Left ventricle myocardium inferior (tissue), 1 donor: ENCODE results near the gene UST. TPM values are rescaled to one million over a fixed set of nuclear protein-coding genes. Genes with fewer than 3 reads are reported as not detected.

ENCODE experiments used
- DNase-seq: peaks from one replicate; pipeline ENCODE4 v3.0.0-alpha.2; 2020
- H3K27ac ChIP-seq: fragments of 200-600 bp; replicated peaks from 2 replicates; pipeline ENCODE4 v1.8.0; 2021
- H3K27me3 ChIP-seq: fragments of 200-600 bp; 2 replicates; pipeline ENCODE4 v1.8.0; 2021; ENCODE audit warnings: low read depth
- H3K36me3 ChIP-seq: fragments of 200-600 bp; 2 replicates; pipeline ENCODE4 v1.8.0; 2021
- H3K4me1 ChIP-seq: fragments of 200-600 bp; 2 replicates; pipeline ENCODE4 v1.8.0; 2021
- H3K4me3 ChIP-seq: fragments of 200-600 bp; 2 replicates; pipeline ENCODE4 v1.8.0; 2021; ENCODE audit warnings: mild to moderate bottlenecking, moderate library complexity
- H3K9me3 ChIP-seq: fragments of 200-600 bp; replicated peaks from 2 replicates; pipeline ENCODE4 v1.8.0; 2021
- CTCF ChIP-seq: fragments of 200-600 bp; IDR thresholded peaks from 2 replicates; pipeline ENCODE4 v1.8.0; 2021; ENCODE audit warnings: antibody characterized with exemption, mild to moderate bottlenecking, borderline replicate concordance
- intact Hi-C: fragments of 100-400 bp; cut with micrococcal nuclease; formaldehyde crosslinking; loops from one replicate; pipeline ENCODE4 v1.11.0; 2022
- total RNA-seq: library from RNA; stranded (reverse); fragmentation: NEBNext Ultra II Directional; extraction: Animal tissue kit (Norgen Biotek cat#: 25700); gene quantifications from one replicate; pipeline ENCODE4 v1.2.1, GENCODE V29; 2021
- donor health status: DM: no; HTN: yes; CAD: no; lungs with severe emphysema.

UST gene
- total RNA-seq, 1 donor from 2014 or later, result 3.3 TPM

- no peak overlapping the region for H3K4me3 ChIP-seq
- peaks cover 14% of the 10 kb centered on the region for H3K9me3 ChIP-seq
- no peaks in the 10 kb centered on the region for H3K36me3 ChIP-seq
- H3K4me1 ChIP-seq, result no peaks in the 10 kb centered on the region
- no peaks in the 10 kb centered on the region for H3K27me3 ChIP-seq
- DNase-seq, result no peak
- intact Hi-C loops, result no loop called here
- TF ChIP-seq CTCF, result no peak
- no peak overlapping the region for H3K27ac ChIP-seq
These were observed 44.0 kb downstream of the UST start for GRCh38 chr6:148790817-148791216.

DNA sequence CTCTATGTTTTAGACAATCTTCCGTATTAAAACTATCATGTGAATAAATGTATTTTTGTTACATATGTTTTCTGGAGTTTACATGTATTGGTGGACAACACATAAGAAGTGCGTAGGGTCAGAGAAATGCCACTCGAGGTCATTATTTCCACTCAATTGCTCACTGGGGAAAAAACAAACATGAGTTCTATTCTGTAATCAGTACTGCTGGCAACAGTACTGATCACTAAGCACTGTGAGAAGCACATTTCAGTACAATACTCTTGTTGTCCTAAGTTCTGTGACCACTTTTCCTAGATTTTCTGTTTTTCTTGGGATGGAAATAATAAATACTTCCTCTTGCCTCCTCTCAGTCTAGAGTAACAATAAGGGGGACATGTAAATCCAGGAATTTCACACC is 44.5 kb downstream of the UST start:
- no peaks in the 10 kb centered on the region for H3K4me1 ChIP-seq
- no peak overlapping the region for H3K4me3 ChIP-seq
- no peaks in the 10 kb centered on the region for H3K36me3 ChIP-seq
- peaks cover 14% of the 10 kb centered on the region for H3K9me3 ChIP-seq
- H3K27ac ChIP-seq, result no peak overlapping the region
- intact Hi-C loops, result no loop called here
- no peaks in the 10 kb centered on the region for H3K27me3 ChIP-seq
- no peak for TF ChIP-seq CTCF
- DNase-seq, result no peak

DNA sequence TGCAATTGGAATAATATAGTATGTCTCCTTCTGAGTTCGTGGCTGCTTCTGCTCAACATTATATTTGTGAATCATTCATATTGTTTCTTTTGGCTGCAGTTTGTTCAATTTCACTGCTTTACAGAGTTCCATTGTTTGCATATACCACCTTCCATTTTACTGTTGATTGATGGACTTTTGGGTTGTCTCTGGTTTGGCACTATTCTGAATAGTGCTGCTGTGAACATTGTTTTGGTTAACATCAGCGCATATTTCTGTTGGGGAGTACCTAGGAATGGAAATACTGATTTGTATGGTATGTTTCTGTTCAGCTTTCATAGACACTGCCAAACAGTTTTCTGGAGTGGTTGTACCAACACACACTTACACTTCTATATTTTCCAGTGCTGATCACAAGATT is 46.9 kb downstream of the UST start:
- no peak for DNase-seq
- TF ChIP-seq CTCF, result no peak
- Histone ChIP-seq H3K27ac (no peak overlapping the region), H3K4me1 (no peaks in the 10 kb centered on the region), H3K4me3 (no peak overlapping the region), H3K9me3 (peaks cover 14% of the 10 kb centered on the region), H3K27me3 (no peaks in the 10 kb centered on the region), H3K36me3 (no peaks in the 10 kb centered on the region)
- intact Hi-C loops, result no loop called here

DNA sequence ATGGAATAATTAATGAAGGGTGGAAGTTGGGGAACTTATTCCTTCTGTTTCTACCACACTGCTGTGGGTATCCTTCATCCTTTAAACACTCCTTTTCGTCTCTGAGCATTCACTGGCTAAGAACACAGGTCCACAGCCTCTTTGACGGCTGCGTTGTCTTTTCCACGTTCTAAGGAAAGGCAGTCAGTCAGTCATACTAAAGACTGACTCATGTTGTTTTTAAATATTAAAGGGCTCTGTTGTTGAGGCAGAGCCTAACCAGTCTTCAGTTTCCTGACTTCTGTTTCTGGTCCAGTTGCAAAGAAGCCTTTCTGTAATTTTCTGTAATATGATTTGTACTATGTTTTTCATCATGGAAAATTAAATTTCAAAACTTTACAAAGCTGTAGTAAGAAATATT is 48.0 kb downstream of the UST start:
- H3K27me3 ChIP-seq, result no peaks in the 10 kb centered on the region
- H3K36me3 ChIP-seq, result no peaks in the 10 kb centered on the region
- H3K4me3 ChIP-seq, result no peak overlapping the region
- no peak overlapping the region for H3K27ac ChIP-seq
- intact Hi-C loops, result no loop called here
- H3K9me3 ChIP-seq, result peaks cover 14% of the 10 kb centered on the region
- DNase-seq, result no peak
- no peak for TF ChIP-seq CTCF
- peaks cover 4% of the 10 kb centered on the region for H3K4me1 ChIP-seq

GRCh38 chr6:148795563-148795962 is 48.7 kb downstream of the UST start:
- Histone ChIP-seq H3K27me3 (no peaks in the 10 kb centered on the region), H3K36me3 (no peaks in the 10 kb centered on the region), H3K4me1 (peaks cover 11% of the 10 kb centered on the region), H3K9me3 (peaks cover 14% of the 10 kb centered on the region), H3K27ac (no peak overlapping the region), H3K4me3 (no peak overlapping the region)
- intact Hi-C loops, result no loop called here
- no peak for DNase-seq
- no peak for TF ChIP-seq CTCF

DNA sequence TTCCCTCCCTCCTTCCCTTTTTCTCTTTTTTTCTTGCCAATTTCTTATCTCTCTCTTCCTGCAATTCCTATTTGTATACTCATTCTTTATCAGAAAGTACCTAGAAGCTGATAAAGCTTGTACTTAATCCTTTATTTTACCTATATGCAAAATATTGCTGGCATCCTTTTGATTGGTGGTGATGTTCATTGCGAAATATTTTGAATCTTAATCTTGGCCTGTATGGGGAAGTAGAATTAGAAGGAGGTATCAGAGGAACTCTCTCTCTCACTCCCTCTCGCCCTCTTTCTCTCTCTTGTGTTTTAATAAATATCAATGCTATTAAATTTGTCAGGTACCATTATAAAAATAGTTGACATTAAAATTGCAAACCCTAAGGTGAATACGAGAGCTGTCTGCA is 52.8 kb downstream of the UST start:
- H3K4me3 ChIP-seq, result no peak overlapping the region
- H3K27me3 ChIP-seq, result no peaks in the 10 kb centered on the region
- H3K9me3 ChIP-seq, result peaks cover under 1% of the 10 kb centered on the region
- no peak for DNase-seq
- no peak for TF ChIP-seq CTCF
- intact Hi-C loops, result no loop called here
- no peak overlapping the region for H3K27ac ChIP-seq
- H3K4me1 ChIP-seq, result peaks cover 13% of the 10 kb centered on the region
- H3K36me3 ChIP-seq, result no peaks in the 10 kb centered on the region
